GM18507 (cell line): ENCODE results near the gene HTR3C.

Experiments
- DNase-seq: peaks from one replicate; pipeline ENCODE4 v3.0.0; 2011; ENCODE audit warnings: low read depth; ENCODE audit not compliant: insufficient read length; ENCODE audit errors: extremely low spot score
- FAIRE-seq: peaks from 2 replicates; lab custom pipeline; 2011; peaks lifted over from hg19 to GRCh38; lab: Jason Lieb, UNC

The HTR3C gene

GRCh38 chr3:184078851-184079250 is 26.0 kb downstream of the HTR3C start:
- FAIRE-seq = no peak
- no peak for DNase-seq

DNA sequence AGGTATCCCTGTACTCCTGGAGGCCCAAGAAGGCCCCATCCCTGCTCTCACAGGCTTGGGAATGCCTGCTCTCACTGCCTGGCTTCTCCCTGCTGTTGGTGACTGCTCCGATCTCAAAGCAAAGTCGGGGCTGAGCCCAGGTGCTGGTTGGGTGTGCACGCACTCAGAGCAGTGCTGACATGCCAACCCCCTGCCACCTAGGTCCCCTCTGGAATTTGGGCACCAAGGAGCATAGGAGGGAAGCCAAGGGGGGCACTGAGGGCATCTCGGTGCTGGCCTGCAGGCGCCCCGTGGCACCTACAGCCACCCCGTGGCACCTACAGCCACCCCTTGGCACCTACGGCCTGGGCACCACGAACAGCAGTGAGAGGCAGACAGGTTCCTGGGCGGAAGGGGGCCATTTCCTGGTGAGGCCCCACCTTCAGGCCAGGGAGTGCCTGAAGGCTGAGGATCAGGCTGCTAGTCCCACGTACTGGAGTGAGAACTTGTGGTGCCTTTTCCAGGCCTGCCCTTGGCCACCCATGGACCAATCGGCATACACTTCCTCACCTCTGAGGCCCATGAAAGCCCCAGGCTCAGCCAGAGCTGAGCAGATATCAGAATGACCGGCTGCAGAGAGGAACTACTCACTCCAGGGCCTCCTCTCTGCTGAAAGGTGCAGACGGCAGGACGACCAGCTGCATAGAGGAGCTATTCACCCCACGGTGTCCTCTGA is 28.4 kb downstream of the HTR3C start:
- DNase-seq = no peak

GRCh38 chr3:184082034-184082433 is 29.2 kb downstream of the HTR3C start:
- no peak for DNase-seq
- no peak for FAIRE-seq

More for the DNA sequence above, 28.4 kb downstream of the HTR3C start:
- FAIRE-seq = no peak

GRCh38 chr3:184082465-184082864 is 29.6 kb downstream of the HTR3C start:
- DNase-seq (no peak), FAIRE-seq (no peak)

DNA sequence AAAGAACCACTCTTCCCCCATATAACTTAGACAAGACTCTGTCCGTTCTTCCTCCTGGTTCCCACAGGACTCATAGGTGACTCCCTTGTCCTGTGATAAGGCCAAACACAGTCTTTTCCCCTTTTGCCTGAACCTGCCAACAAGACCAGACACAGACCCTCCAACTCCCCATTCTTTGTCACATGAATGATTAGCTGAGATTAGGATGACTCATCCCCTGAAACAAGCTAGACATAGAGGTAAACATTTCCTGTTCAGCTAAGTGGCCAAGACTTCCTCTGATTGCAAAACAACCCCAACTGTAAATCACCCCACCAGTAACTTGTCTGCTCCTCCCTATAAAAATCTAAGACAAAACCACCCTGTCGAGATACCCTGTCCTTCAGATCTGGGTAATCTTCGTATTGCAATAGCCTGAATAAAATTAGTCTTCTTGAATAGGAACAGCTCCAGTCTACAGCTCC is 32.6 kb downstream of the HTR3C start:
- DNase-seq = no peak

GRCh38 chr3:184092199-184092598 is 39.4 kb downstream of the HTR3C start:
- DNase-seq (no peak), FAIRE-seq (no peak)

More for the DNA sequence above, 32.6 kb downstream of the HTR3C start:
- no peak for FAIRE-seq

DNA sequence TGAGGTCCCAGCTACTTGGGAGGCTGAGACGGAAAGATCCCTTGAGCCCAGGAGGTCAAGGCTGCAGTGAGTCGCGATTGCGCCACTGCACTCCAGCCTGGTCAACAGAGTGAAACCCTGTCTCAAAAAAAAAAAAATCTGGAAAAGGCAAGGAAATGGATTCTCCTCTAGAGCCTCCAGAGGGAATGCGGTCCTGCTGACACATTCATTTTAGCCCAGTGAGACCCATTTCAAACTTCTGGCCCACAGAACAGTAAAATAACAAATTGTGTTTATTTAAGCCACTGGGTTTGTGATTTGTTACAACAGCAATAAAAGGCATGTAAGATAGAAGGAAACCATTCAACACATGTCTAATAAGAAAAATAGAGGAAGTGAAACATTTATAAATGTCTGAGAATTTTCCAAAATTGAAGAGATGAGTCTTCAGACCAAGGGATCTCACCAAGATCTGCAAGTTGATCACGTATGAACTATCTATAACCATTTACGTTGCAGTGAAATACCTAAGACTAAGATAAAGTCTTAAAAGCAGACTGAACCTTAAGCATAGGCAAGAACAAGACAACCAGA is 44.0 kb downstream of the HTR3C start, which contains the start of gene HTR3E:
HTR3E (plus strand) TSS at position 254 of the 573 bp plus-strand sequence. CDS start 466 bp downstream, outside the sequence.
- FAIRE-seq (no peak), DNase-seq (no peak)

- DNase-seq = no peak
- FAIRE-seq = no peak
Measured at GRCh38 chr3:184097556-184097955, 44.7 kb downstream of the HTR3C start.

GRCh38 chr3:184099806-184100686 is 47.2 kb downstream of the HTR3C start:
- DNase-seq = no peak
- FAIRE-seq = no peak
